Activated T-helper 9 cell treated with anti-CD3 and anti-CD28 coated beads, Interleukin-2, amount 50 U/mL, for 16 hours (primary cell): ENCODE measurements around the gene TRIM4.
"Not testable (repeated sequence)": the region's sequence is repeated elsewhere in the genome, so short reads cannot be mapped to it uniquely, and the experiment has no call there.

Experiments used
- DNase-seq: peaks from one replicate; pipeline ENCODE4 v3.0.0-alpha.2; 2020; ENCODE audit warnings: low read depth

The TRIM4 gene

GRCh38 chr7:99918959-99919813 is at the start of gene TRIM4:
Gene TRIM4, minus strand, starts transcription at chr7:99919530. Its CDS starts 129 bp downstream, at chr7:99919401.
- DNase-seq = peak; percentile 87

- DNase-seq = no peak
These were observed 39.4 kb upstream of the TRIM4 start for GRCh38 chr7:99958564-99959227.

GRCh38 chr7:99955247-99955646 is 35.9 kb upstream of the TRIM4 start:
- no peak for DNase-seq

GRCh38 chr7:99954643-99955042 is 35.3 kb upstream of the TRIM4 start:
- not testable (repeated sequence) for DNase-seq

GRCh38 chr7:99953649-99954048 is 34.3 kb upstream of the TRIM4 start:
- no peak for DNase-seq

- DNase-seq = not testable (repeated sequence)
These were observed 33.3 kb upstream of the TRIM4 start for GRCh38 chr7:99952649-99953048.

- not testable (repeated sequence) for DNase-seq
These were observed 31.5 kb upstream of the TRIM4 start for GRCh38 chr7:99950819-99951218.

GRCh38 chr7:99949645-99950228 is 30.4 kb upstream of the TRIM4 start:
- no peak for DNase-seq

GRCh38 chr7:99947608-99948007 is 28.3 kb upstream of the TRIM4 start:
- no peak for DNase-seq

GRCh38 chr7:99944497-99945070 is 25.3 kb upstream of the TRIM4 start:
- no peak for DNase-seq

DNA sequence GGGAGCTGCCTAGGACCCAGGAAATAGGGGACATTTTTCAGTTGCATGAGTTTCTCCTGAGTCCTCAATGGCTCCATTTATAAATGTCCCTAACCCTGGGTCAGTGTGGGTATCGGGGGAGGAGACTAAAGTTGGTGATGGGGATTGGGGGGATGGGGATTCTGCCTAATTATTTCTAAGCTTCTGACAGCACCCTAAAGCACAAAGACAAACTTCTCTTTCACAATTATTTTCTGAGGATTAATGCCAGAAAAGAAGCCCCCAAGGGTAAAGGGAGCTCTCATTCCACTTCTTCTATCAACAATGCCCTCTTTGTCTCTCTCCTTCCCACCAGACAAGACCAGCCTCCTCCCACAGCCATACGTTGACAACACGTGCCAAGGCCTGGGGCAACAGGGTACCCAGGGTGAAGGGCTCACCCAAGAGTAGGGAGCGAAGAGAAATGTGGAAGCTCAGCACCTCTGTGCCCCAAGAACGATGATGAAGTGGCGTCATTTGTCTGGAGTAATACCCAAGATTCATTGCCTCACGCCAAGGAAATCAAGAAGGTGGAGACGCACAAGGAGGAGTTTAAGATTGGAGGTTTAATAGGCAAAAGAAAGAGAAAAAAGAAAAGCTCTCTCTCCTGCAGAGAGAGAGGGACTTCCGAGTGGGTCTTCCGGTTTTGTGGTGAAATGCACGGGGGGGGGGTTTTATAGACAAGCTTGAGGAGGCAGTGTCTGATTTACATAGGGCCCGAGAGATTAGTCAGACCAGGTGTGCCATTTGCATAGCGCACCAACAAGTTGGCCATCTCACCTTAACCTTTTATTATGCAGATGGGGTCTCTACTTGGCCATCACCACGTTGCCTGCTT is 24.5 kb upstream of the TRIM4 start:
- DNase-seq = no peak

- no peak for DNase-seq
These were observed 19.0 kb upstream of the TRIM4 start for GRCh38 chr7:99938296-99938695.

- DNase-seq = not testable (repeated sequence)
These were observed 15.7 kb upstream of the TRIM4 start for GRCh38 chr7:99935009-99935408.

DNA sequence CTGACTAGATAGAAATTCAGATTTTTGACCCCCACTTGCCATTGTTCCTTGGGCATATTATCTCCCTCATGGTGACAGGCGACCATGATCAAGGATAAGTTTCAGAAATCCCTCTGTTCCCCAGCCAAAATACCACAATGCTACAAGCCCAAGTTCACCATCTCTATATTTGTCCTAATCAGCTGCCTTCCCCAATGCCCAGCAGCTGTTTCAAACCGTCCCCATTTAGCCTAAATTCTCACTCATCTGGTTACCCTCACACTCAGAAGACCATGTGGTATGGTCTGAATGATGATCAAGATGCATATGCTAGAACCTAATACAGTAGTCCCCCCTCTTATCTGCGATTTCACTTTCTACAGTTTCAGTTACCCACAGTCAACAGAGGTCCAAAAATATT is 11.0 kb upstream of the TRIM4 start:
- no peak for DNase-seq

GRCh38 chr7:99929730-99930053 is 10.4 kb upstream of the TRIM4 start:
- no peak for DNase-seq

DNA sequence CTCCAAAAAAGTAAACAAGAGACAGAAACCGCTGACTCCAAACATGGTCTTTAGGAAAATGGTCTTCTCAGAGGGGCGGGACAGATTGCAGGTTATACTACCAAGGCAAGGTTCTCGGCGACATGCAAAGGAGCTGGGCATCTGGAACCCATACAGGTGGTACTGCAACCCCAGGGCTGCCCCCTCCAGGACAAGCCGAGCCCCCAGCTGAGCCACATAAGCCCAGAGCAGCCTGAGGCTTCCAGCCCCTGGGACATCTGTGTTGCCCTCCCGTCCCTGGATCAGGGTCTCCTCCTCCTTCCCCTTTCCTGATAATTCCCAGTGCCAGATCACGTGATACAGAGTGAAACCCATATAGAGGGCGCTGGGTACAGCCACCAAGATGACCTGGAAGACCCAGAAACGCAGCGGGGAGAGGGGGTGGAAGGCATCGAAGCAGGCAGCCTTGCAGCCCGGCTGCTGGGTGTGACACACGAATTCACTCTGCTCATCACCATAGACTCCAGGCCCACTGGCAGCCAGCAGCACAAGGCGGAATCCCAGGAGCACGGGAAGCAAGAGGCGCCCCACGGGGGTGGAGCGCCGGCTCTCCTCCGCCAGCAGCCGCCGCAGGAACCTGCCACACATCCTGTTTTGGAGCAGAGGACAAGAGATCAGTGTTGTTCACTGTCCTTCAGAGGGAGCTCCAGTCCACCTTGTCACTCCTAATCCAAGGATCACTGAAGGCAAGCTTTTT is 9.8 kb upstream of the TRIM4 start, which contains the start of gene GJC3:
Gene GJC3, minus strand, starts transcription at position 627 of the 736 bp plus-strand sequence. Its CDS starts 0 bp downstream, at position 627.
- DNase-seq = no peak

DNA sequence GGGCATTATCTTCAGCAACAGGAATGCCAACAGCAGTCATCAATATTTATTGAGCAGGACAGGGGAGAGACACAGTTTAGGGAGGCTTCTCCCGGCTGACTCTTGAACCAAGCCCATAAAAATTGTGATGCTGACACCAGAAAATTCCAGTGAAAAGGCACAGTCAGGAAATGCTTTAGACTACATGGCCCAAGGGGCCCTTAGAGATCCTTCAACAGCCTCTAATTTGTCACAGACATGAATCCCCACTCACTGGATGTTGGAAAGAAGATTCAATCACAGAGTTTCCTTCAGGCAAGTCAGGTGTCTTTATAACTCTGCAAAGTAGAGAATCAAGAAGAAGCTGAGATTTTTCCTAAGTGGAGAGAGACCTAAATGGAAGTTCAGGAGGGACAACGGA is 8.9 kb upstream of the TRIM4 start:
- no peak for DNase-seq

DNA sequence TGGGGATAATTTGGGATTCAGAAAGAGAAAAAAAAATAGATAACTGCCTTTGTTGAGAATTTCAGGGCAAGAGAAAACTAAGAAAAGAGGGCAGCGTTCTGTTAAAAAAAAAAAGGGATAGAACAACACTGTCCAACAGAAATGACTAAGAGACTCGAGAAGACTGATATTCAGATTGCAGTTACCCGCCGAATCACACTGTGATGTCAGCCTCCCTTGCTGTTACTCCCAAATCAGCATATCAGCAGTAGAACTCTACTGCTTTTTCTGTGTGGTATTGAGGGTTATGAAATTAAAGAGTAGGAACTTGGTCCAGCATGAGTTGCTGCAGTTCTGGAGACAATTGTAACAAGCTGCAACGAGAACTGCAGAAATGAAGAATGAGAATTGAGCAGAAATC is 8.2 kb upstream of the TRIM4 start:
- no peak for DNase-seq

DNA sequence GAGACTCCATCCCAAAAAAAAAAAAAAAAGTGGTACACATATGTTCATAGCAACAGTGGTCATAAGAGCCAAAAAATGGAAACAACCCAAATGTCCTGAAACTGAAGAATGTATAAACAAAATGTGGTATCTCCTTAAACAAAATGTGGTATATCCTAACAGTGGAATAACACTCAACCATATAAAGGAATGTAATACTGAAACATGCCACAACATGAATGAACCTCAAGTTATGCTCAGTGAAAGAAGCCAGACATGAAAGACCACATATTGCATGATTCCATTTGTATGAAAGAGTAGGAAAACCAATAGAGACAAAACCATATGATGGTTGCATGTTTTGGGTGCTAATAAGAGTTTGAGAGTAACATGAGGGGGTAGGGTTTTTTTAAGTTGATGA is 7.0 kb upstream of the TRIM4 start:
- DNase-seq = no peak

GRCh38 chr7:99923200-99923599 is 3.9 kb upstream of the TRIM4 start:
- no peak for DNase-seq

DNA sequence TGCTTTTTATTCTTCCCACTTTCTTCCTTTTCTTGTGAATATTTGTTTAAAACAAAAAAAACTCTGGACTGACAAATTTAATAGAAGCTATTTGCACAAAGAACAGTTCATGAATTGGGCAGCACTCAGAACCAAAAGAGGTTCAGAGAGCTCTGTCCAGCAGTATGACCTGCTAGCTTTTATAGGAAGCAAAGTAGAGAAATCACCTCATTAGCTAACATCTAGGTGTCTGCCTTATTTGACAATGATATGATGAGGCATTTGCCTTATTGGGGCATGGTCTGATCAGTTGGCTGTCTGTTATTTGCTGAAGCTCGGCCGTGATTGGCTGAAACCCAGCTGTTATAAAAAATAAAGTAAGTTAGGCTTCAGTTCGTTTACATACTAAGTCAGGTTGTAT is 819 bp upstream of the TRIM4 start:
- DNase-seq = no peak
